K562 (cell line): Measurements from ENCODE around the gene POC5. TPM values are rescaled to one million over a fixed set of nuclear protein-coding genes. Genes with fewer than 3 reads are reported as not detected.

Experiments used
- ATAC-seq: fragments of 200-7000 bp; cut with Tn5 transposase; 3 replicates; pipeline ENCODE4 v1.9.1; 2020; ENCODE audit warnings: moderate library complexity
- BruUV-seq: library from RNA; stranded (reverse); fragments of 400-500 nt; replicated peaks from 2 replicates; lab custom pipeline; 2021; lab: Mats Ljungman, UMichigan
- CTCF ChIA-PET: fragments of 300-600 bp; formaldehyde crosslinking; extraction: SDS; loops from one replicate; lab custom pipeline; 2021; ENCODE audit warnings: low intra/inter-chr PET ratio; lab: Yijun Ruan, JAX
- POLR2A ChIA-PET: fragments of 300-600, 350-650 bp; sonication (Branson Sonifier 250); formaldehyde crosslinking; extraction: SDS; loops from one replicate; lab custom pipeline; 2021; ENCODE audit warnings: antibody characterized with exemption, inconsistent platforms; lab: Yijun Ruan, JAX
- DNase-seq, 4 experiments: peaks; one replicate each; pipeline versions ENCODE4 v3.0.0 to v3.0.0-alpha.2; 2011 to 2018; ENCODE audit warnings: low spot score in 3 of 4, mixed read lengths in 3 of 4; ENCODE audit errors: extremely low read depth in 1 of 4
- FAIRE-seq: peaks from 2 replicates; lab custom pipeline; 2011; peaks lifted over from hg19 to GRCh38; lab: Jason Lieb, UNC
- H2AFZ ChIP-seq: 2 replicates; pipeline ENCODE4 v1.6.0; 2011; ENCODE audit warnings: low read depth, low read length, control low read depth, inconsistent platforms
- H3K27ac ChIP-seq: fragments of 200-600 bp; 3 replicates; pipeline ENCODE4 v1.8.0; 2011; ENCODE audit warnings: low read depth, mild to moderate bottlenecking, control low read depth, inconsistent platforms, low read length, moderate library complexity, mixed read lengths; ENCODE audit errors: extremely low read depth
- H3K27me3 ChIP-seq, 2 experiments: fragments of 300-600 bp in 1 of 2; 2 replicates in 1 of 2; 3 replicates in 1 of 2; pipeline versions ENCODE4 v1.6.0 to v1.8.0; 2011; ENCODE audit warnings: inconsistent platforms in 2 of 2, low read length in 2 of 2, mild to moderate bottlenecking in 1 of 2, mixed read lengths in 1 of 2, moderate library complexity in 1 of 2; ENCODE audit not compliant: control insufficient read depth in 2 of 2, insufficient read depth in 2 of 2
- H3K36me3 ChIP-seq: fragments of 300-600 bp; 3 replicates; pipeline ENCODE4 v1.8.0; 2011; ENCODE audit warnings: mild to moderate bottlenecking, low read length, inconsistent platforms; ENCODE audit not compliant: control insufficient read depth, insufficient read depth
- H3K4me1 ChIP-seq, 2 experiments: fragments of 200-600 bp in 1 of 2; replicated peaks in 1 of 2; 2 replicates in 1 of 2; 3 replicates in 1 of 2; pipeline versions ENCODE4 v1.5.1 to v1.8.0; 2011; ENCODE audit warnings: inconsistent platforms in 2 of 2, low read length in 2 of 2, mild to moderate bottlenecking in 1 of 2, mixed read lengths in 1 of 2, moderate library complexity in 1 of 2; ENCODE audit not compliant: control insufficient read depth in 2 of 2, insufficient read depth in 2 of 2
- H3K4me2 ChIP-seq: 2 replicates; pipeline ENCODE4 v1.6.1; 2011; ENCODE audit warnings: low read length, control low read depth, inconsistent platforms, mixed read lengths; ENCODE audit not compliant: insufficient read depth
- H3K4me3 ChIP-seq: fragments of 200-600 bp; sonication (generic), shearing (Covaris generic); 2 replicates; pipeline ENCODE4 v1.5.1; 2016; ENCODE audit warnings: control low read depth, inconsistent platforms
- H3K79me2 ChIP-seq: fragments of 200-600 bp; 3 replicates; pipeline ENCODE4 v1.8.0; 2011; ENCODE audit warnings: low read length, inconsistent platforms; ENCODE audit not compliant: control insufficient read depth, insufficient read depth
- H3K9ac ChIP-seq, 2 experiments: 2 replicates each; pipeline versions ENCODE4 v1.6.0 to v1.6.1; 2011; ENCODE audit warnings: low read depth in 2 of 2, low read length in 2 of 2, control low read depth in 1 of 2, inconsistent platforms in 1 of 2, mild to moderate bottlenecking in 1 of 2, mixed read lengths in 1 of 2; ENCODE audit not compliant: insufficient read depth in 1 of 2
- H3K9me1 ChIP-seq: one replicate; pipeline ENCODE4 v1.6.0; 2011; ENCODE audit warnings: inconsistent platforms, mild to moderate bottlenecking, low read length, moderate library complexity; ENCODE audit not compliant: control insufficient read depth, insufficient read depth
- H3K9me3 ChIP-seq: replicated peaks from 2 replicates; pipeline ENCODE4 v1.5.1; 2011; ENCODE audit warnings: low read depth, low read length, inconsistent platforms; ENCODE audit not compliant: control insufficient read depth, insufficient read depth
- H4K20me1 ChIP-seq: replicated peaks from 2 replicates; pipeline ENCODE4 v1.6.1; 2011; ENCODE audit warnings: low read length, inconsistent platforms, mixed read lengths; ENCODE audit not compliant: control insufficient read depth, insufficient read depth
- DEAF1 ChIP-seq: fragments of 450-650 bp; formaldehyde crosslinking; IDR thresholded peaks from 2 replicates; pipeline ENCODE4 v1.4.0; 2020; ENCODE audit warnings: mild to moderate bottlenecking, moderate library complexity
- THRA ChIP-seq: fragments of 450-650 bp; IDR thresholded peaks from 2 replicates; pipeline ENCODE4 v1.6.1; 2017; ENCODE audit warnings: mild to moderate bottlenecking, moderate library complexity
- WGBS: fragments of 100-300 bp; shearing (Covaris generic); methylation state at CpG from one replicate; pipeline ENCODE4 v1.1.6; 2016; ENCODE audit warnings: low coverage, mixed read lengths; ENCODE audit not compliant: insufficient coverage; ENCODE audit errors: missing lambda C conversion rate; 5-methylcytosine and 5-hydroxymethylcytosine counted together
- in situ Hi-C: fragments of 300-500 bp; cut with MboI; formaldehyde crosslinking; loops from 4 replicates; pipeline ENCODE4 v1.15.0; 2018; ENCODE audit warnings: inconsistent platforms, mixed read lengths
- intact Hi-C: fragments of 100-400 bp; cut with micrococcal nuclease; formaldehyde crosslinking; loops from 2 replicates; pipeline ENCODE4 v1.14.2; 2022
- polyA plus RNA-seq, 8 experiments: library from polyadenylated mRNA; depleted of rRNA in 4 of 8; stranded (reverse) in 5 of 8; unstranded in 3 of 8; fragments of >200 nt; fragmentation: Nextera tagmentation in 2 of 8; fragmentation: Illumina TruSeq in 1 of 8; extraction: Ambion mirVana in 2 of 8; extraction: Trizol in 1 of 8; gene quantifications; 2 replicates each; pipeline versions ENCODE4 v1.2.1 to v1.2.3, GENCODE V29; 2011 to 2014; ENCODE audit warnings: inconsistent platforms in 1 of 8, missing spikeins in 1 of 8
- total RNA-seq, 7 experiments: library from RNA; depleted of rRNA in 6 of 7; stranded (reverse); fragments of >200 nt in 6 of 7; fragmentation: Illumina TruSeq in 2 of 7; extraction: Trizol in 2 of 7; gene quantifications; 2 replicates each; pipeline versions ENCODE4 v1.2.1 to v1.2.3, GENCODE V29; 2011 to 2021; ENCODE audit warnings: low replicate concordance in 1 of 7

Gene POC5
- total and polyA plus RNA-seq, 9 of the 15 experiments (the other 6 are each of a cell fraction or from before 2014, with no cell fraction given): 14.5 to 38.2 (median 27.0) TPM

DNA sequence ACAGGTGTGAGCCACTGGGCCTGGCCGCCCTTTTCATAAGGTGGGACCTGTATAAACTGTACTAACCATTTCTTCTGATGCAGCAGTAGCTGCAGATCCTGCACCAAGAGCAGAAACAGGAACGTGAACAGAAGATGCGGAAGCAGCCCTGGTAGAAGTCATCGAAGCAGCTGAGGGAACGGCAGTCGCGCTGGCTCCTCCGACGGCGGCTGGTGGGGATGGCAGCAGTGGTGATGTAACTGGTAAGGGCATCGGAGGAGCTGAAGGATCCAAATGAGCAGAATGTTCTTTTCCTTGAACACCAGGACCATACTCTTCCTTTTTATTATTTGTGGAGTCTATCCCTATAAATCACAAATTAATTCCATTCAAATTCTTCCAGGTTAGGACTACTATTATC, 32.1 kb downstream of the POC5 start:
- Histone ChIP-seq H3K9me1 (no peaks in the 10 kb centered on the region), H2AFZ (no peak overlapping the region), H3K27ac (no peak overlapping the region), H3K9ac (no peak overlapping the region), H3K4me1 (no peaks in the 10 kb centered on the region), H3K4me2 (no peak overlapping the region)
- POLR2A ChIA-PET: no interaction called here
- in situ Hi-C loops: no loop called here
- TF ChIP-seq DEAF1 (CRISPR knock-in tag): no peak
- no peak for TF ChIP-seq THRA
- TF ChIP-seq, all 486 proteins: peak for 0
- Histone ChIP-seq H3K27me3 (no peaks in the 10 kb centered on the region), H3K79me2 (no peaks in the 10 kb centered on the region), H3K4me3 (no peak overlapping the region), H4K20me1 (no peaks in the 10 kb centered on the region), H3K9me3 (no peaks in the 10 kb centered on the region), H3K36me3 (peaks cover 50% of the 10 kb centered on the region; the same call in 2 of the 3 replicates)
- BruUV-seq: no TSS peak
- WGBS: 95% methylated on average over 11 of the region's 11 CpGs
- no peak for DNase-seq
- FAIRE-seq: no peak
- CTCF ChIA-PET: no interaction called here
- intact Hi-C loops: no loop called here
- no peak for ATAC-seq
